ENCODE results near the gene FHIT.

DNA sequence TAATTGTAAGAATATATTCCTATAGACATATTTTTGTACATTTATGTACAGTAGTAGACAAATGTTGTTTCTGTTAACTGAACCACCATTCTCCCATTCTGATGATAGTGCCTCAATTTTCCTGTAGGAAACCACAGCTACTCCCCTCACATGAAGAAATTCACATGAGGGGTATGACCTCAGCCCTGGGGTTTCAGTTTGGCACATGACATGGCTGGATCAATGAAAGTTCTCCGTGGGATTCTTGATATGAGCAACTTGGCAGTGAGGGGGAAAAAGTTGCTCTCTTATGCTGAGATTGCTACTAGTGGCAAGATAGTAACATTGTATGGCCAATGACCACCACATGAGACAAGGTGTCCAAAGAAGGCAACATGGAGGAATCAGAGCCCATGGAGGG, 1111.1 kb downstream of the FHIT start:
- no peak for TF ChIP-seq POLR2A (IDR thresholded peaks at IDR 0.05)
- TF ChIP-seq, protein P1, sequence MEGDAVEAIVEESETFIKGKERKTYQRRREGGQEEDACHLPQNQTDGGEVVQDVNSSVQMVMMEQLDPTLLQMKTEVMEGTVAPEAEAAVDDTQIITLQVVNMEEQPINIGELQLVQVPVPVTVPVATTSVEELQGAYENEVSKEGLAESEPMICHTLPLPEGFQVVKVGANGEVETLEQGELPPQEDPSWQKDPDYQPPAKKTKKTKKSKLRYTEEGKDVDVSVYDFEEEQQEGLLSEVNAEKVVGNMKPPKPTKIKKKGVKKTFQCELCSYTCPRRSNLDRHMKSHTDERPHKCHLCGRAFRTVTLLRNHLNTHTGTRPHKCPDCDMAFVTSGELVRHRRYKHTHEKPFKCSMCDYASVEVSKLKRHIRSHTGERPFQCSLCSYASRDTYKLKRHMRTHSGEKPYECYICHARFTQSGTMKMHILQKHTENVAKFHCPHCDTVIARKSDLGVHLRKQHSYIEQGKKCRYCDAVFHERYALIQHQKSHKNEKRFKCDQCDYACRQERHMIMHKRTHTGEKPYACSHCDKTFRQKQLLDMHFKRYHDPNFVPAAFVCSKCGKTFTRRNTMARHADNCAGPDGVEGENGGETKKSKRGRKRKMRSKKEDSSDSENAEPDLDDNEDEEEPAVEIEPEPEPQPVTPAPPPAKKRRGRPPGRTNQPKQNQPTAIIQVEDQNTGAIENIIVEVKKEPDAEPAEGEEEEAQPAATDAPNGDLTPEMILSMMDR (IDR thresholded peaks at IDR 0.05): no peak
